HG03460 (cell line): ENCODE data around the gene FGFR2.

Experiments
- ATAC-seq: cut with Tn5 transposase; IDR thresholded peaks from one replicate; pipeline ENCODE4 v1.9.1; 2021; ENCODE audit not compliant: unreplicated experiment

The FGFR2 gene

DNA sequence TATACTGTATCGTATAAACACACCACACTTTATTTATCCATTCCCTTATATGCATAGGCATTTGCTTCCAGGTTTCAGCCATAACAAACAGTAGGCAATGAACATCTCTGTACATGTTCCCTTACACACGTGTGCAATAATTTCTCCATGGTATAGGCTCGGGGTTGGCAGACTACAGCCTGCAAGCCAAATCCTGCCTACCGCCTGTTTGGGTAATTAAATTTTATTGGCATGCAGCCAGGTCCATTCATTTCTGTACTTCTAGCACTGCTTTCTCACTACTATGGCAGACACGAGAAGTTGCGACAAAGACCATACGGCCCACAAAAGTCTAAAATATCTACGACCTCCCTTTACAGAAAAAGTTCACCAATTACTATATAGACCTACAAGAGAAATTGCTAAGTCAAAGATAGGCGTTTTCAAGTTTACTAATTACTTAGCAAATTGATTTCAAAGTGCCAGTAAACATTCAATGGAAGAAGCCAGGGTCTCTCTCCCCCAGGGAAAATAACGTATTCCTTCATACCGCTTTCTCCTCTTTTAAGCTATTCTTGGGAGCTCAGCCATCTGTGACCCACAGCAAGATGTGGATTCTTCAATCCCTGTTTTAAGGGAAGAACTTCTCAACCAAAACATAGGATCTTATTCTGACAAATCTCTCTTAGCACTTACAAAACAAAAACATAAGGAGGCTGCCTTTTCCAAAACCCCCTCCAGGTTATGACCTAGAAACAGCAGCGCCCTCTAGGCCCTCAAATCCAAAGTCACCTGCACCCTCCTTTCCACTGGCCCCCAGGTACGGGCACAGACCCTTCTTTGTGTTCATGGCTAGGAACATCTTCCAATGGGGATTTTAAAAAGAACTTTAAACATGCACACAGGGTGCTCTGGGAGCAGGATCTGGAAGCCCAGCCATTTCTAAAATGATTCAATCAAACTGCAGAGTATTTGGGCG lies 100.5 kb downstream of the FGFR2 start:
- ATAC-seq, result no peak

DNA sequence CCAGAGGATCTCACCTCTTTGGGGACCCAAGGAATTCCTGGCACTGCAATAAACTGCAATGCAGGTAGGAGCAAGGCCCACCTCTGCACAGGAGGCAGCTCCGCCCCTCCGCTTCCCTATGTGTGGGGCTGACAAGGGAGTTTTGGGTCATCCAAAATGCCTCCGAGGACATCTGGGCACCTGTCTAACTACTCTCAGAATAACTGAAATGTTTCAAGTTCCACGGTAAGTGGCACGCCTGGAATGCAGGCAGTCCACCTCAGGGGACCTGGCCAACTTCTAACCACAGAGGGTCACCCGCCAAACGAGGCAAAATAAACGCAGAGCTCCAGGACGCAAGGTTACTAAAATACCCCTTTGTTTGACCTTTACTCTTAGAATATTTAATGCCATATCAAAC lies 102.5 kb downstream of the FGFR2 start:
- no peak for ATAC-seq

DNA sequence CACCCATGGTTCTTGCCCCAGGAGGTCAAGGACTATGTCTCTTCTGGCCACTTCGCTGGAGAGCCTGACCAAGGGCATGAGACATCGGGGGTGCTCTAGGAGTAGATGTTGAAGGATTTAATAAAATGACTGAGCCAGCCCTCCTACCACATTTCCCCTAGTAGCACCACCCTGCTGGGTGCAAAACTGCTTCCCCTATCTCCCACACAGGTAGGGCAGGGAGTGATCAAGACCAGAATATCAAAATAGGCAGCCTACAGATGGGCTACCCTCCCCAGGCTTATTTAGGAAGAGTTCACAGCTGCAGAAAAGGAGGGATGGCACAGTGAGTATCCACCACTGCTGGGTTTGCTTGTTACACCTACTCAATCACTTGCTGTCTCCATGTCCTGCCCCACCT lies 103.9 kb downstream of the FGFR2 start:
- ATAC-seq, result no peak

DNA sequence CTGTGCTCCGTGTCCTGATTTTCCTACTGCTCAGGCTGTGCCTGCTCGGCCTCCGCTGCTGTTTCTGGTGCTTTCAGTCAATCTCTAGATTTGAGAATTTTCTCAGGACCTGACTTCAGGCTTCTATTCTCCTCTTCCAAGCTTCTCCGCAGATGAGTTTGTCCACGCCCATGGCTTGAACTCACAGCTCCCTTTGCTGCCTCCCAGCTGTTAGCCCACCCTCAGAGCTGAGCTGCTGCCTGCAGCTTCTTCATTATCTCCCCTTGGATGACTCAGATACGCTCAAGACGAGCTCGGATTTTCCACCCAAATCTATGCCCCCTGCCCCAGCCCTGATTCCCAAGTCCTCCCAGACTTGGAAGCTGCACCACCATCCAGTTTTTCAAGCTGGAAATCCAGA lies 104.7 kb downstream of the FGFR2 start:
- ATAC-seq, result no peak

DNA sequence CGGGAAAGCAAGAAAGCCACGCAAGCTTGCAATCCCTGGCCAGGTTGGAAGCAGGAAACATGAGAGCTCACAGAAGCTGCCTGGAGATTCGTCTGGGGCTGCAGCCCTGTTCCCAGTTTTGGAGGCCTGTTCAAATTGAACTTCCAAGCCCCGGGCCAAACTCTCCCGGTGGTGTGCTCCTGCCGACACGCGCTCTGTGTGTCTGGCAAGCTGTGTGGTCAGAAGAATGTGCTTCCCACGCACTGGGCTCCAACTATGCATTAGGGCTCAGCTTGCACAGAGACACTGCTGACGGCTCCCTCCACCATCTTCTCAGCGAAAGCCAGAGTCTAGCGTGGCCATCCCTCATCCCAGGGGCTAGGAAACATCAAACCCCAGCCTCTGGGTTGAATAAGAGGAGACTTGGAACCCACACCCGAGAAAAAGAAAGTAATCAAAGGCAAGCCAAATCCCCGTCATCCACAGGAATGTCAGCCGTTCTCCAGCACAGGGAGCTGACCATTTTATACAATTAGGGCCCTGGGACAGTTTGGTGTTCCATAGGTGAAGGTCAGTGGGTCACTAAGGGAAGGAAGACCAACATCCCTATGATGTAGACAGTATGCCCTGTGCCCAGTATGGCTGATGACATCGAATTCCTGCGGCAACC lies 107.2 kb downstream of the FGFR2 start:
- ATAC-seq, result no peak

DNA sequence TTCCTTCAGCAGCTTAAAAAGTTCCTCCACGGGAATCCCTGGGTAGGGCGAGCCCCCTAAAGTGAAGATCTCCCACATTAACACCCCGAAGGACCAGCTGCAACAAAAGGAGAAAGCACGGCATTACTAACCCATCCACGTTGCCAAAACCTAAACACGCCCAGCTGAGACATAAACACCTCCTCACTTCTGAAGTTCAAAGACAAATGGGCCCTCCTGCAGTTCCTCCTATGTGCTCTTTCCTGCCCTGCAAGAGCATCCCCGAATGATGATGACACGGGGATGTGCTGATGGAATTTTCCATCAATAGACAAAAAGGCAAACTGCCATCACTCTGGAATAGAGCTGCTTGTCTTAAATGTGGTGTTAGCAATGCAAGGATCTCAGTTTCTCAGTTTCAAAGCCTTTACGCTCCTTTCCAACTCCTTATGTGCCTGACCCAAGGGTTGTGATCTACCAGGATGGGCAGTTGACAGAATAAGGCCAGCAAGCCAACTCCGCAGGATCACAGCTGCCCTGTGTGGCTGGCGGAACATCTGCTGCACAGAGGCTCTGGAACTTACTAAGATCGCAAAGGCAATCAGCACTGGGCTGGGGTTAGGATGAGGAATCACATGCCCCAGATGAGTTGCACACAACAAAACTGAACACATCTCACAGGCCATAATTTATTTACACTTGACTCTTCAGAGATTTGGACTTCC lies 112.7 kb downstream of the FGFR2 start:
- ATAC-seq, result no peak

DNA sequence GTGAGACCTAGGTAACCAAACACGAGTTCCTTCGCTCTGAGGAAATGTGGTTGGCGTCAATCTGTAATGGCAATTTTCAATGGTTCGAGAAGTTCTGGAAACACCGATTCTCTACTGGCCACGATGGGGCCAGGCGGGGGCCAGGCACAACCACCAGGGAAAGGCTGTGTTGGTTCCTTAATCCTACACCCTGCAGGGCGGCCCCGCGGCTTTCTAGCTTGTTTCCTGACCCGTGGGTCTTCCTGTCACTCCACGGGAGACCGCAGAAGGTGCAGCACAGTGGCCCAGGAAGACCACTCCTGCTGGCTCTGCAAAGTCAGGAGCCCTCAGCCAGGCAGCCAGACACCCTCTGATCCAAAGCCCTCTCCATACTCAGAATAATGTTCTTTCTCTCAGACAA lies 113.4 kb downstream of the FGFR2 start:
- no peak for ATAC-seq

DNA sequence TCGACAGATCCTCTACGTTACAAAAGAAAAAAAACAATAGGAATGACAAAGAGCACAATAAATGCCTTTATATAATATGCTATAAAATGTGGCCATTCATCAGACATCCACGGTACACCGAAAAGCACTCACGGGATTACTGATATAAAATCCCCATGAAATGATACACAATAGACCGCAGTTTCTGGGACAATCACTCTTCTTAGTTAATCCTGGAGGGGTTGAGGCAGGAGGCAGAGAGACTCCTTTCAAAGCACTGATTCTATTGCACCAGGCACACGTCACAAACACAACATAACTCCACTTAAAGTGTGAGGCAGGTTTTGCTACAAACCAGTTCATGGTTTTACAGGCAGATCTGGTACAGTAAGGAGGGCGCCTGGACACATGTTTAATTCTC lies 113.8 kb downstream of the FGFR2 start:
- no peak for ATAC-seq

DNA sequence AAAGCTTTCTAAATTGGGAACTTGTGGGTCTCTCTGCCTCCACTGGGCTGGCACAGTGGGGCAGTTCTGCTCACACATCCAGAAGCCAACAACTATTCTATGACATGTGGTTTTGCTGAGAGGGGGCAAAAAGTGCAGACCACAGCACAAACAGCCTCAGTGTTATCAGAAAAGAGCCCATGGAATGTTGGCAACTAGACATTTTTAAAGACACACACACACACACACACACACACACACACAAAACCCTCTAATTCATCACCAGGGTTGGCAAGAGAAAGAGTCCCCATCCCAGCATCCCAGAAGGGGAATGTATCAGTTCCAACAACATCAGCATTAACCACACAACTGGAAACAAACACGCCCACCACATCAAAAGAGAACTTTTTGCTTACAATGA lies 117.1 kb downstream of the FGFR2 start:
- ATAC-seq, result no peak

DNA sequence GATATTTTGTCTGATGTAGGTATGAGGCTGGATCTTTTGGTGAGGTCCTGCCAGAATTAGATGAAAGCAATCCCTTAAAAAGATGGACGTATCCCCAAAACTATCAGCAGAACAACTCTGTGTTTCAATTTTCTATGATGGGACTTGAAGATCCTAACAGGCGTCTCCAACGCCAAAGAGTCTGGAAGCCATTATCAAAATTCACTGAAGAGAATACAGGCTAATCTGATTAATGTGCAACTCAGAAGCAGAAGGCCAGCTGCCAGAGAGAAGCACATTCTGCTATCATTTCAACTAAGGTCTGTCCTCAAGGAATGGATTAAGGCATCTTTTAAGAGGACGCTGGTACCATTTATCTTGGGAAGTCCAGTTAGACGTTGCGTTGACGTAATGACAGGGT lies 119.7 kb downstream of the FGFR2 start:
- ATAC-seq, result no peak

DNA sequence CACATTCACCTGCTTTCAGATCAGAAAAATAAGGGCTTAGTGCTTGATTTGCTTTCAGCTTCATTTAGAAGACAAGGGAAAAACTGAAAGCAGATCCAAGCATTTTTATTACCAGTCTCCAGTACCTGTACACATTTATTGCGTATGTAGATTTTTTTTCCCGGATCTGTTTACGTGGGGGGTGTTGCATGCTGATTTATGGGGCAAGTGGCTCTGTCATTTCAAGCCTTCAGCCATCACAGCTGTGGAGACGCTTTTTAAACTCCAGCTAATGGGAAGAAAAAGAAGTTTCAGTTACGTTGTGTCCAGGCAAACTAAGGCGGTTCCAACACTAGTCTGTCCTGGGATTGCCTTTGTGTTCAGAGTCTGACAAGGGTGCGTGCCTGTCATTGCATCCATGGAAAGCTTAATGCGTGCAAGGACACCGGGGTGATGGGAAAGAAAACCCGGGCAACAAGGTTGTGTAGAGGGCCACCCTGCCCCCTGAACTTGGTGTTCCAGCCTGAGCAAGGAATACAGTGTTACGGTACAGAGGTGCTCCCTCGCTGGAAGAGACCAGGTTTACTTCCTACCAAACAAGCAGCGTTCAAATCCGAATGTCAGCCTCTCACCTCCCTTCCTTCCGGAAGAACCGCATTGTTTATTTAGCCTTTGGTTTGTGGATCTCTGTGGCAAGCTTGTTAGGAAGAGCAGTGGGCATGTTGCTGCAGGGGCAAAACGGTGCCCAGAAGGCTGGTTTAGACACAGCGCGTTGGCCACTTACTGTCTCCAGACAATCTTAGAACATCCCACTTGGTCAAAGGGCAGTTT lies 128.2 kb downstream of the FGFR2 start:
- ATAC-seq, result no peak

DNA sequence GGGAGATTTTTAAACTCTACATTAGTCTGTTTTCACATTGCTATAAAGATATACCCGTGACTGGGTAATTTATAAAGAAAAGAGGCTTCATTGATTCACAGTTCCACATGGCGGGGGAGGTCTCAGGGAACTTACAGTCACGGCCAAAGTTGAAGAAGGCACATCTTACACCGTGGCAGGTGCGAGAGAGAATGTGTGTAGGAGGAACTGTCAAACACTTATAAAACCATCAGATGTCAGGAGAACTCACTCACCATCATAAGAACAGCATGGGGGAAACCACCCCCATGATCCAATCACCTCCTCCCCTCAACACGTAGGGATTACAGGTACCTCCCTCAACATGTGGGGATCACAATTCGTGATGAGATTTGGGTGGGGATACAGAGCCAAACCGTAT lies 129.5 kb downstream of the FGFR2 start:
- no peak for ATAC-seq

DNA sequence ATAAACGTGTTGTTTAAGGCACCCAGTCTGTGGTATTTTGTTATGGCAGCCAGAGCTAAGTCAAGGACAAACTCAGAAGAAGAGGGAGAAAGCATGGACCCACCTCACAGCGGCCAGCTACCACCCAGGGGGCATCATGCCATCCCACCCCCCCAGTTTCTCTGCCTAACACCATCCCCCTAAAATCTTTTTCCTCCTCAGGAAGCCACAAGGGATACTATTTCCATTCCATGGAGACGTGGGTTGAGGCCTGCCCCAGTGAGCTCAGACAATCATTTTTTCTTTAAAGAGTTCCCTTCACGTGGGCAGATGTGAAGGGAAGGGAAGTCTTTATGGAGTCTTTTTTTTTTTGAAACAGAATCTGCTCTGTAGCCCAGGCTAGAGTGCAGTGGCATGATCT lies 131.8 kb downstream of the FGFR2 start:
- no peak for ATAC-seq

DNA sequence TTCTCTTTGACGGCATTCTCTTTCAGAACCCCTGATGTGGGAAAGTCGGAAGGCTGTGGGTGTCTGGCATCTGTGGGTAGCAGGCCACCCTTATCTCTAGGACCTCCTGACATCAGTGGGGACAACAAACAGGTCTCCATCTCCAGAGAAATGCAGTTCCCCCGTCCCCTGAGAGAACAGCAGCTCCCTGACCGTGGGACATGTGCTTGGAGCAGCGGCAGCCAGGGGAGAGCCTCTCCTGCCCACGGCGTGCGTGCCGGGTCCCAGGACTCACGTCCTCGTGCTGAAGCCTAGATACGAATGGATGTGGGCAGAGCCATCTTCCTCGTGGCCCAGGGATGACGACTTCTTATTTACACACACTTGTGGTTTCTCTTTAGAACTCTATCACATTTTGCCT lies 133.0 kb downstream of the FGFR2 start:
- no peak for ATAC-seq

DNA sequence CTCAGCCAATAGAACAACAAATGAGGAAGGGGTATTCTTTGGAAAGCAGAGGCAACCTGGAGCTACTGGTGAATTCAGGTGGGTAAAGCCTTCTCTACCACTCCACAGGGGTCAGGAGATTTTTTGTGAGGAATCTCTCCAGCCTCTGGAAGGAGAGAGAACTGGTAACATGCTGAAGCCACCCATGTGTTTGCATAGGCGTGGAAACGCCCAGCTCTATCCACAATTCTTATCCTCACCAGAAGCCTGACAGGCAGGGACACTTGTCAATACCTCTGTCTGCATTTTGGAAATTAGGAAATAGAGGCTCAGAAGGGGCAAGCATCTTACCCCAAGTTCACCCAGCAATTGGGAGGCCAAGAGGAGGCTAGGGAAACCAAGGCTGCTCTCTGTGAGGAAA lies 133.7 kb downstream of the FGFR2 start:
- ATAC-seq, result no peak

DNA sequence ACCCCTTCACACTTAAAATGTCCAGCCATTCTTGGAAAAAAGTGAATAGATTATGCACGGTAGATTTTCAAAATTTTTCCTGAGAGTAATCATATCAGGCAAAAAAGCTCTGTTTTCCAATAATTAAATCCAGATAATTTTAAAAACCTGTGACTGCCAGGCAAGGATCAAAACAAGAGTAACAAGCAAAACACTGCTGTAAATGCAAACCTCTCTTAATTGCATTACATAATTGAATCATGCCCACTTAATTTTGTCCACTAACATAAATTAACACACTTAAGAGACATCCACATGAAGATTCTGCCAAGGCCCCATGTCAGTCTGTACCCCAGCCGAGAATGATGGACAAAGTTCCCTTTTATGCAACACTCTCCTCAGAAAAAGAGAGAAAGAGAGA lies 135.3 kb downstream of the FGFR2 start:
- no peak for ATAC-seq

DNA sequence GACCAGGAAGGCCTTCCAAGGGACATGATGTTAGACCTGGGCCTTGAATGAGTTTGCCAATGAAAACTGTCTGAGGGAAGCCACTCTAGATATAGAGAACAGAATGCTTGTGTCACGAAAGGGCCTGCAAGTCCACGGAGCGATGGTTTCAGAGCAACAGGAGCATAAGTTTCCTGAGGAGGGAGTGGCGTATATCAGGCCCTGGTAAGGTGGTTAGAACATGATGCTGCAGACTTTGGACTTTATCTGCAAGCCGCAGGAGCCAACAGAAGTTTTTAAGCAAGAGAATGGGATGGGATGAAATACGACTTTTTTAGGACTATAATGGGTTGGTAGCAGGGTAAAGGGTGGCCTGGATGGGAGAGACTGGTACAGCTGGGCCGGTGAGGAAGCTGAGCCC lies 136.0 kb downstream of the FGFR2 start:
- no peak for ATAC-seq

DNA sequence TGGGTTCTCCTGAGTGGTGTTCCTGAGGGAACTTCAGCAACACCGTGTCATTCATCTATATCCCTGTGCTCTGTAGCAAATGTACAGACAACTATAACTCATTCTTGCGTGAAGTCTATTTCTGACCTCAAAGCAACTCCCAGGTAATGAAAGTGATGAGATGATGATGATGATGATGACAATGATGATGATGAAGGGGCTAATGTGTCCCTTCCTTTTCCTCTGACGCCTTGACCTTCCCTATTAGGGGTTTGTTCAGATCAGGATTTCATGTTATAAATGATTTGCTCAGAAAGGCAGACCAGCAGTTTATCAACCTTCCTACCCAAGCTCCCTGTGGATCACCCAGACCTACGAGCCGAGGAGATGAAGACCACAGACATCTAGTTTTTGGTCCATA lies 136.9 kb downstream of the FGFR2 start:
- ATAC-seq, result no peak

DNA sequence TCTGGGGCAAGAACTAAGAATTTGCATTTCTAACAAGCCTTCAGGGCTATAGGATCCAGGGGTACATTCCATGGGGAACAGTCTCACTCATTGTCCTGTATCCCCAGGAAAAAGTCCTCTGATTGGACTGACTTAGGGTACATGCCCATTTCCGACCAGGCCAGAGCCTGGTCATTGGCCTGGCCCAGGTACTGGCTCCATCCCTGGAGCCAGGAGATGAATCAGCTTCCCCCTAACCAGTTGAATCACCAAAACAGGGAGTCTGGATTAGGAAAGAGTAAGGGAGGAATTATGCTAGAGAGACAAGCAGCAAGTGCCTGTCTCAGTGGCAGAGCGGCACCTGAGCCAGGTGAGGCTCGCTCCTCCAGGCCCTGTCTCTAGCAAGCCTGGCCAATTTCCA lies 137.5 kb downstream of the FGFR2 start:
- no peak for ATAC-seq

DNA sequence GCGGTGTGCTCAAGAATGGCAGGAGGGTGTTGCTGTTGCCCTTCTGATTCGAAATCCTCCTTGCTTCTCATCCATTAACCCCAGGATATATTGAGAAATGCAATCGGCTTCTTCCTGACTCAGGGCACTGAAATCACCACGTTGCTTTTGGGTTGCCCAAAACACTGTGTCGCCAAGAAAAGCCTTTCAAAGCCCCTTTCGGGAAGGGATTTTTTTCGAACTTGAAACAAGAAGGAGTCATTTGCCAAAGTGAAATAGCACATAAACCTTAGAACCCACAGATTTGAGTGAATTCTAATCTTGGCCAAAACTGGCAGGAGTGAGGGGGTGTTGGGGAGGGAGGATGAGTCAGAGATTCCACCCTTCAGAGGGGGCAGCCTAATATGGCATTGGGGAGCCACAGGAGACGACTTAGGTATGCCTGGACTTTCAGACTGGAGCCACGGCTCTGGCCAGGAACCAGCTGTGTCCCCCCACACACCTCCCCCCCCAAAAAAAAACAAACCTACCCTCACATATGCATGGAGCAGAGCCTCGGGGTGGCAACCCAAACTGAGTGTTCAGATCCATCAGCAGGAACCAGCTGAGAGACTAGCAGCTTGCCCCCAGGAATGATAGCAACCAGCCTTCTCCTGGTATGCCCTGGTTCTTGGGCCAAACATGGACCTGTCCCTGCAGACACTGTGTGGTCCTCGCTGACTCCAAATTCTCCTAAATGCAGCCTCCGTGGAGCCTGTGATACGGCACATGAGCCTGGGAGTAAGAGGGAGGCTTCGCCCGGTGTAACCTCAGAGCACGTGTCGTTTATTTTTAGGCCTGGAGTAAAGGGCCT lies 138.4 kb downstream of the FGFR2 start:
- ATAC-seq, result no peak
